Uterus (tissue), 4 donors: ENCODE measurements around the gene MPL. TPM values are rescaled to one million over a fixed set of nuclear protein-coding genes. Genes with fewer than 3 reads are reported as not detected.

ENCODE experiments used
- DNase-seq, 2 donors: peaks; one replicate each; pipeline ENCODE4 v3.0.0-alpha.2; 2019 to 2020
- H3K27ac ChIP-seq, 2 donors: fragments of 200-600 bp; sonication (generic); 1 replicate in 1 of 2; 2 replicates in 1 of 2; pipeline ENCODE4 v1.5.1; 2016 to 2018
- H3K27me3 ChIP-seq, 2 donors: fragments of 200-600 bp; sonication (generic); one replicate each; pipeline ENCODE4 v1.5.1; 2018 to 2019; ENCODE audit warnings: control low read depth in 1 of 2
- H3K36me3 ChIP-seq, 2 donors: fragments of 200-600 bp; sonication (generic); one replicate each; pipeline ENCODE4 v1.5.1; 2019; ENCODE audit warnings: control low read depth in 1 of 2
- H3K4me1 ChIP-seq, 2 donors: fragments of 200-600 bp; sonication (generic); one replicate each; pipeline ENCODE4 v1.5.1; 2018 to 2019; ENCODE audit warnings: control low read depth in 1 of 2
- H3K4me3 ChIP-seq, 2 donors: fragments of 200-600 bp; sonication (generic); 1 replicate in 1 of 2; 2 replicates in 1 of 2; pipeline ENCODE4 v1.5.1; 2018 to 2019; ENCODE audit warnings: mild to moderate bottlenecking in 1 of 2
- H3K9me3 ChIP-seq, 2 donors: fragments of 200-600 bp; sonication (generic); one replicate each; pipeline ENCODE4 v1.5.1; 2019; ENCODE audit warnings: control low read depth in 1 of 2
- POLR2A ChIP-seq, 2 donors: fragments of 450-650 bp; IDR thresholded peaks; one replicate each; pipeline ENCODE4 v1.6.1; 2016; ENCODE audit warnings: antibody characterized with exemption in 2 of 2, mild to moderate bottlenecking in 1 of 2, moderate library complexity in 1 of 2
- intact Hi-C: fragments of 100-400 bp; cut with DNase I; formaldehyde crosslinking; loops from one replicate; pipeline ENCODE4 v1.15.1; 2023; ENCODE audit warnings: low total_unique reads
- total RNA-seq, 4 donors: library from RNA; depleted of rRNA in 3 of 4; stranded (reverse); fragments of >200 nt in 3 of 4; gene quantifications; one replicate each; pipeline versions ENCODE4 v1.1.0 to v1.2.4, GENCODE V29; 2014 to 2023
- TF ChIP-seq, protein P1 (sequence below), 4 experiments: fragments of 200-600 bp in 2 of 4; fragments of 450-650 bp in 2 of 4; sonication (generic) in 2 of 4; IDR thresholded peaks; one replicate each; pipeline ENCODE4 v1.5.1; 2016 to 2019; ENCODE audit warnings: antibody characterized with exemption in 4 of 4, mild to moderate bottlenecking in 2 of 4, moderate library complexity in 1 of 4
- donor health status: DM: yes; HTN: yes; CAD: no.

The MPL gene
- total RNA-seq, 4 donors from 2014 or later, result 1.3 TPM; not detected in 3

DNA sequence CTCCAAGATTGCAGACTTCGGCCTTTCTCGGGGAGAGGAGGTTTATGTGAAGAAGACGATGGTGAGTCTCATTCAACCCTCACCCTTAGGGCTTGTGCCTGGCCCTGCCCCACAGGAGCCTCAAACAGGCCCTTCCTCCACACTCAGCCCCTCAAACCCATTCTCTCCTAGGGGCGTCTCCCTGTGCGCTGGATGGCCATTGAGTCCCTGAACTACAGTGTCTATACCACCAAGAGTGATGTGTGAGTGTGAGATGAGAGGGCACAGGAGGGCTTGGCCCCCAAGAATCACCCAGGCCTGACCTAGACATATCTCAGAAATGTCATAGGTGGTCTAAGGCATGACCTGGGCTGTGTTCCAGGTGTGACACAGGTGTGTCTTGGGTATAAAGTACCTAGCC, 18.3 kb upstream of the MPL start:
- Histone ChIP-seq H3K27me3 (no peaks in the 10 kb centered on the region), H3K4me1 (no peaks in the 10 kb centered on the region), H3K4me3 (no peak overlapping the region), H3K36me3 (no peaks in the 10 kb centered on the region), H3K27ac (no peak overlapping the region), H3K9me3 (no peaks in the 10 kb centered on the region)
- no peak for TF ChIP-seq POLR2A (IDR thresholded peaks at IDR 0.05)
- TF ChIP-seq, protein P1, sequence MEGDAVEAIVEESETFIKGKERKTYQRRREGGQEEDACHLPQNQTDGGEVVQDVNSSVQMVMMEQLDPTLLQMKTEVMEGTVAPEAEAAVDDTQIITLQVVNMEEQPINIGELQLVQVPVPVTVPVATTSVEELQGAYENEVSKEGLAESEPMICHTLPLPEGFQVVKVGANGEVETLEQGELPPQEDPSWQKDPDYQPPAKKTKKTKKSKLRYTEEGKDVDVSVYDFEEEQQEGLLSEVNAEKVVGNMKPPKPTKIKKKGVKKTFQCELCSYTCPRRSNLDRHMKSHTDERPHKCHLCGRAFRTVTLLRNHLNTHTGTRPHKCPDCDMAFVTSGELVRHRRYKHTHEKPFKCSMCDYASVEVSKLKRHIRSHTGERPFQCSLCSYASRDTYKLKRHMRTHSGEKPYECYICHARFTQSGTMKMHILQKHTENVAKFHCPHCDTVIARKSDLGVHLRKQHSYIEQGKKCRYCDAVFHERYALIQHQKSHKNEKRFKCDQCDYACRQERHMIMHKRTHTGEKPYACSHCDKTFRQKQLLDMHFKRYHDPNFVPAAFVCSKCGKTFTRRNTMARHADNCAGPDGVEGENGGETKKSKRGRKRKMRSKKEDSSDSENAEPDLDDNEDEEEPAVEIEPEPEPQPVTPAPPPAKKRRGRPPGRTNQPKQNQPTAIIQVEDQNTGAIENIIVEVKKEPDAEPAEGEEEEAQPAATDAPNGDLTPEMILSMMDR (IDR thresholded peaks at IDR 0.05), result no peak
- intact Hi-C loops, result no loop called here
- no peak for DNase-seq

DNA sequence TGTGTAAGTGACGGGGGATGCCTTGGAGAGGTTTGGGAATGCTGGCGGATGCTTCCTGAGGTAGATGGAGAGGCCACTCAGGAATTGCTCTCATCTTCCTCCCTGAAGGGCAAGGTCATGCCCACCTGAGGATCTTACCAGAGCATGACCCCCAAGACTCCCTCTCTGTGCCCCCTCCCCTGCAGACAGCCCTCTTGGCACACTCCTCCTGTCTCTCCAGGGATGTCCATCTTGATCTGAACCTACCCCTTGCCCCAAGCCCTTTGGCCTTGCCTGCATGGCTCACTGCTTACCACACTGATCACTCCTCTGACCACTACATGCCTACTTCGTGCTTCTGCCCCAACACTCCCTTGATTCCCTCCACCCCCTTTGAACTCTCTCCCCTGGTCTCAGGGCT, 17.9 kb upstream of the MPL start:
- no peaks in the 10 kb centered on the region for H3K36me3 ChIP-seq
- no peak for TF ChIP-seq POLR2A (IDR thresholded peaks at IDR 0.05)
- TF ChIP-seq, protein P1 (IDR thresholded peaks at IDR 0.05), result no peak
- intact Hi-C loops, result no loop called here
- H3K4me3 ChIP-seq, result no peak overlapping the region
- no peaks in the 10 kb centered on the region for H3K4me1 ChIP-seq
- H3K9me3 ChIP-seq, result no peaks in the 10 kb centered on the region
- no peak for DNase-seq
- H3K27ac ChIP-seq, result no peak overlapping the region
- H3K27me3 ChIP-seq, result no peaks in the 10 kb centered on the region

DNA sequence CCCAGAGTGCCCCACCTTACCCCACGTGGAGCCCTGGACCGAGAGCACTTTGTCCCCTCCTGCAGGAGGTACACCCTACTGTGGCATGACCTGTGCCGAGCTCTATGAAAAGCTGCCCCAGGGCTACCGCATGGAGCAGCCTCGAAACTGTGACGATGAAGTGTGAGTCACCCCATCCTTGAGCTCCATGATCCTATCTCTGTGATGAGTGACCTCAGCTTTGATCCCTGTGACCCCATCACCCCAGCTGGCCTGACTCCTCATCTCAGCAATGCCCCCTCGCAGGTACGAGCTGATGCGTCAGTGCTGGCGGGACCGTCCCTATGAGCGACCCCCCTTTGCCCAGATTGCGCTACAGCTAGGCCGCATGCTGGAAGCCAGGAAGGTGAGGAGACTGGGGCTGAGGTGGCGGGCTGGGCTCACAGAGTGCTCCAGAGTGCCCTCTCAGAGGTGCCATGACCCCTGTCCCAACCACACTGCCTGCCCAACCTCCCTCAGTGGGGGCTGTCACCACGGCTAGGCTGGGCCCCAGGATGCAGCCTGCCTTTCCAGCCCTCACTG, 16.2 kb upstream of the MPL start:
- no peak overlapping the region for H3K27ac ChIP-seq
- TF ChIP-seq POLR2A (IDR thresholded peaks at IDR 0.05), result no peak
- TF ChIP-seq, protein P1 (IDR thresholded peaks at IDR 0.05), result no peak
- no peak for DNase-seq
- no peaks in the 10 kb centered on the region for H3K27me3 ChIP-seq
- no peaks in the 10 kb centered on the region for H3K9me3 ChIP-seq
- H3K4me3 ChIP-seq, result no peak overlapping the region
- no peaks in the 10 kb centered on the region for H3K36me3 ChIP-seq
- intact Hi-C loops, result no loop called here
- no peaks in the 10 kb centered on the region for H3K4me1 ChIP-seq

DNA sequence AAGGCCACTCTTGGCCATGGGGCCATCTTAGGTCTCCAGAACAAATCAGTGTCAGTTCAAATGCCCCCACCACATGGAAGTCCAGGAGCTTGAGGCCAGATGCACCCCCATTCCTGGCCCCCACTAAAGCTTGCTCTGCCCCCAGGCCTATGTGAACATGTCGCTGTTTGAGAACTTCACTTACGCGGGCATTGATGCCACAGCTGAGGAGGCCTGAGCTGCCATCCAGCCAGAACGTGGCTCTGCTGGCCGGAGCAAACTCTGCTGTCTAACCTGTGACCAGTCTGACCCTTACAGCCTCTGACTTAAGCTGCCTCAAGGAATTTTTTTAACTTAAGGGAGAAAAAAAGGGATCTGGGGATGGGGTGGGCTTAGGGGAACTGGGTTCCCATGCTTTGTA, 15.1 kb upstream of the MPL start:
- Histone ChIP-seq H3K27ac (no peak overlapping the region), H3K27me3 (no peaks in the 10 kb centered on the region), H3K9me3 (no peaks in the 10 kb centered on the region), H3K4me3 (no peak overlapping the region), H3K4me1 (no peaks in the 10 kb centered on the region), H3K36me3 (no peaks in the 10 kb centered on the region)
- DNase-seq, result no peak
- intact Hi-C loops, result no loop called here
- TF ChIP-seq, protein P1 (IDR thresholded peaks at IDR 0.05), result no peak
- no peak for TF ChIP-seq POLR2A (IDR thresholded peaks at IDR 0.05)

DNA sequence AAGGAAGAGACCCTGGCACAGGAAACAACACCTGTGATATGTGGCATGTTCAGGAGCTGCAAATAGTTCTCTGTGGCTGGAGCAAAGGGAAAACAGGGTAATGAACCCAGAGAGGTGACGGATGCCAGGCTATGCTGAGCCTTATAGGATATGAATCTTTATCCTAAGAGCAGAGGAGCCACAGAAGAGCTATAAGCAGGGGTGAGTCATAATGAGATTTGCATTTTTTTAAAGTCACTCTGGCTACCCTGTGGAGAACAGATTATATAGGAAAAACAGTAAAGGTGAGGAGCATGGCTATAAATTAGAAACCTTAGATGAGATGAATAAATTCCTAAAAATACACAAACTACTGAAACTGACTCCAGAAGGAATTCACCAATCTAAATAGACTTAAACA, 12.8 kb upstream of the MPL start:
- Histone ChIP-seq H3K9me3 (no peaks in the 10 kb centered on the region), H3K27ac (no peak overlapping the region), H3K36me3 (no peaks in the 10 kb centered on the region), H3K4me3 (no peak overlapping the region), H3K4me1 (no peaks in the 10 kb centered on the region), H3K27me3 (no peaks in the 10 kb centered on the region)
- intact Hi-C loops, result no loop called here
- TF ChIP-seq POLR2A (IDR thresholded peaks at IDR 0.05), result no peak
- TF ChIP-seq, protein P1 (IDR thresholded peaks at IDR 0.05), result no peak
- DNase-seq, result no peak
